NB4 (cell line): Measurements from ENCODE around the gene CDH23.

ENCODE experiments used
- CTCF ChIP-seq: IDR thresholded peaks from one replicate; pipeline ENCODE4 v1.5.1; 2012; ENCODE audit warnings: low read depth, low read length
- MYC ChIP-seq: IDR thresholded peaks from 2 replicates; pipeline ENCODE4 v1.6.1; 2011; ENCODE audit warnings: low read depth, low read length
- POLR2A ChIP-seq: IDR thresholded peaks from 2 replicates; pipeline ENCODE4 v1.6.1; 2011; ENCODE audit warnings: mild to moderate bottlenecking; ENCODE audit not compliant: insufficient read length; ENCODE audit errors: extremely low read depth

DNA sequence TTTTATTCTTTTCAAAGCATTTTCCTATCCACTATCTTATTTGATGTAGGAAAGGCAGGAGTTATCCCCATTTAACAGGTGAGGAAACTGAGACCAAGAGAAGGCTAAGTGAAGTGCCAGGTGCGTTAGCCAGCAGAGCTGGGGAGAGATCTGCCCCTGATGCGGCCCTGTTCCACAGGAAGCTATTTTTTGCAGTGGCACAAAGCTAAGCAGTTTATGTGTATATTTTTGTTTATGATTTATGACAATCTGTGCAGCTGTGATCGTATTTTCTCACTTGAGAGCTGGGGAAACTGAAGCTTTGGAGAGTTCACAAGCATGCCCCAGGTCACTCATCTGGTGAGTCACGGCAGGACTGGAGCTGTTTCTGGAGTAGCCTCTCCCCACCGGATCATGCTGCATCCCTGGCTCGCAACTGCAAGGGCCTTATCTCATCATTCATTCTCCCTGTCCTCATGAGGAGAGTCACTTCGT, 38.9 kb upstream of the CDH23 start:
- TF ChIP-seq POLR2A: no peak
- no peak for TF ChIP-seq CTCF
- TF ChIP-seq MYC: no peak
